ENCODE measurements around the gene KCNH1.

DNA sequence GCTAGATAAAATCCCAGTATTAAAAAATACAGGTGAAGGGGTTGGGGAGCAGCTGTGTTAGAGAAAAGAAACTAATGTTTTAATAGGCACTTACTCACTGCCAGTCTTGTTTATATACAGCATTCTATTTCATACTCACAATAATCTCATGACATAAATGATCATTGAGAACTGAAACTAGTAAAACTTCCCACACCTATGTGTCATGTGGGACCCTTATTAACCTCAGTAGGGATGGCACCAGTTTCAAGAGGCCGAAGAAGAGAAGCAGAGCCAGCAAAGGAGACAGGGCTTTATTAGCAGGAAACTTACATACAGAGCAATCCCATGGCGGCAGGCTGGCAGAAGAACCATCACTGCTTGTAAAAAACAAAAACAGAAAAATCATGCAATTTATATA lies 48.8 kb upstream of the KCNH1 start:
- no peak for TF ChIP-seq FOSL2 (IDR thresholded peaks at IDR 0.05; ENCODE audit: borderline replicate concordance, low read depth)
- TF ChIP-seq GATA2 (CRISPR knock-in tag; IDR thresholded peaks at IDR 0.05), result no peak
- TF ChIP-seq, protein P1, sequence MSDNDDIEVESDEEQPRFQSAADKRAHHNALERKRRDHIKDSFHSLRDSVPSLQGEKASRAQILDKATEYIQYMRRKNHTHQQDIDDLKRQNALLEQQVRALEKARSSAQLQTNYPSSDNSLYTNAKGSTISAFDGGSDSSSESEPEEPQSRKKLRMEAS (IDR thresholded peaks at IDR 0.05; ENCODE audit: low read depth), result no peak
- TF ChIP-seq, protein P2, sequence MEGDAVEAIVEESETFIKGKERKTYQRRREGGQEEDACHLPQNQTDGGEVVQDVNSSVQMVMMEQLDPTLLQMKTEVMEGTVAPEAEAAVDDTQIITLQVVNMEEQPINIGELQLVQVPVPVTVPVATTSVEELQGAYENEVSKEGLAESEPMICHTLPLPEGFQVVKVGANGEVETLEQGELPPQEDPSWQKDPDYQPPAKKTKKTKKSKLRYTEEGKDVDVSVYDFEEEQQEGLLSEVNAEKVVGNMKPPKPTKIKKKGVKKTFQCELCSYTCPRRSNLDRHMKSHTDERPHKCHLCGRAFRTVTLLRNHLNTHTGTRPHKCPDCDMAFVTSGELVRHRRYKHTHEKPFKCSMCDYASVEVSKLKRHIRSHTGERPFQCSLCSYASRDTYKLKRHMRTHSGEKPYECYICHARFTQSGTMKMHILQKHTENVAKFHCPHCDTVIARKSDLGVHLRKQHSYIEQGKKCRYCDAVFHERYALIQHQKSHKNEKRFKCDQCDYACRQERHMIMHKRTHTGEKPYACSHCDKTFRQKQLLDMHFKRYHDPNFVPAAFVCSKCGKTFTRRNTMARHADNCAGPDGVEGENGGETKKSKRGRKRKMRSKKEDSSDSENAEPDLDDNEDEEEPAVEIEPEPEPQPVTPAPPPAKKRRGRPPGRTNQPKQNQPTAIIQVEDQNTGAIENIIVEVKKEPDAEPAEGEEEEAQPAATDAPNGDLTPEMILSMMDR (IDR thresholded peaks at IDR 0.05), result no peak
- no peak for TF ChIP-seq EP300 (IDR thresholded peaks at IDR 0.05; ENCODE audit: borderline replicate concordance in 1 of 2, low read depth in 1 of 2, low read length in 1 of 2)
